SK-N-MC (cell line): ENCODE data around the gene SLC4A4.

Experiments used
- EZH2 ChIP-seq: fragments of 200-600 bp; sonication (generic); IDR thresholded peaks from one replicate; pipeline ENCODE4 v1.6.1; 2017; ENCODE audit warnings: antibody characterized with exemption
- FOXP2 ChIP-seq: optimal IDR thresholded peaks from 2 replicates; pipeline ENCODE3; 2011; ENCODE audit warnings: mild to moderate bottlenecking, moderate library complexity; ENCODE audit not compliant: insufficient read depth; ENCODE audit errors: extremely low read length, control extremely low read depth
- POLR2AphosphoS5 ChIP-seq: IDR thresholded peaks from 2 replicates; pipeline ENCODE4 v1.6.1; 2012; ENCODE audit warnings: mild to moderate bottlenecking, low read depth, low read length, borderline replicate concordance

DNA sequence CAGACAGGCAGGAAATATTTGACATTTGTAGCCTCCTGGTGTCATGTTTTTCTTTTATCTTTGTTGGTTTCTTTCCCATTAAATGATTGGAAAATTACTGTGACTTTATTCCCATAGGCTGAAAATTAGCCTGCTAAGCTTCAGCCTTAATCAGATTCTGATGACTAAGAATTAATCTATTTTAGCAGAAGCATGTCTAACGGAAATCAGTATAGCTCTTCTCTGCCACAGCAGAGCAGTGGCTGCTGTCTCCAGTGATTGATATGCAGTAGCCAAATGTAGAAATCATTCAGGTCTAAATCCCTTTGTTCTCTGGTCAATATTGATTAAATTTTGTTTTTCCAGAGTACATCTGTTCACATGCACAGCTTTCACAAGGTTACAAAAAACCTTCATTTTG, 245.8 kb downstream of the SLC4A4 start:
- TF ChIP-seq POLR2AphosphoS5 (peak; percentile 49; the same call in 1 of the 2 replicates), EZH2 (no peak), FOXP2 (no peak)
